HepG2 (cell line): ENCODE measurements around the gene GPR55. TPM values are rescaled to one million over a fixed set of nuclear protein-coding genes. Genes with fewer than 3 reads are reported as not detected.

ENCODE experiments used
- ARHGAP35 ChIP-seq: sonication (generic); formaldehyde crosslinking; IDR thresholded peaks from 2 replicates; pipeline ENCODE4 v1.9.0; 2022; ENCODE audit warnings: mild to moderate bottlenecking, inconsistent platforms, moderate library complexity, missing genetic modification reagents, borderline replicate concordance
- DPF2 ChIP-seq: sonication (generic); formaldehyde crosslinking; IDR thresholded peaks from 2 replicates; pipeline ENCODE4 v1.4.0; 2020; ENCODE audit warnings: mild to moderate bottlenecking, low read depth, missing genetic modification reagents, borderline replicate concordance
- GLI4 ChIP-seq: sonication (generic); formaldehyde crosslinking; IDR thresholded peaks from 2 replicates; pipeline ENCODE4 v1.5.1; 2020; ENCODE audit warnings: missing genetic modification reagents, mild to moderate bottlenecking, moderate library complexity, borderline replicate concordance
- HNRNPLL ChIP-seq: fragments of 200-400 bp; formaldehyde crosslinking; IDR thresholded peaks from 2 replicates; pipeline ENCODE4 v1.6.1; 2017; ENCODE audit warnings: mild to moderate bottlenecking, low read depth, low read length; ENCODE audit not compliant: poor library complexity, severe bottlenecking
- IKZF4 ChIP-seq: sonication (generic); formaldehyde crosslinking; IDR thresholded peaks from 2 replicates; pipeline ENCODE4 v1.5.1; 2020; ENCODE audit warnings: borderline replicate concordance, mild to moderate bottlenecking, low read depth, missing genetic modification reagents; ENCODE audit errors: not compliant biosample characterization
- KDM3A ChIP-seq: IDR thresholded peaks from 2 replicates; pipeline ENCODE4 v1.6.1; 2018; ENCODE audit warnings: low read depth, missing compliant biosample characterization
- KLF12 ChIP-seq: sonication (generic); formaldehyde crosslinking; IDR thresholded peaks from 2 replicates; pipeline ENCODE4 v1.4.0; 2020; ENCODE audit warnings: missing genetic modification reagents, borderline replicate concordance
- MTF1 ChIP-seq: sonication (generic); formaldehyde crosslinking; IDR thresholded peaks from 2 replicates; pipeline ENCODE4 v1.5.0; 2020; ENCODE audit warnings: missing genetic modification reagents
- NFATC3 ChIP-seq: sonication (generic); formaldehyde crosslinking; IDR thresholded peaks from 2 replicates; pipeline ENCODE4 v1.5.1; 2020; ENCODE audit warnings: mild to moderate bottlenecking, missing genetic modification reagents
- PBX2 ChIP-seq: IDR thresholded peaks from 2 replicates; pipeline ENCODE4 v1.6.1; 2016; ENCODE audit warnings: control low read depth
- PHF21A ChIP-seq: sonication (generic); formaldehyde crosslinking; IDR thresholded peaks from 2 replicates; pipeline ENCODE4 v1.5.0; 2020; ENCODE audit warnings: mild to moderate bottlenecking, missing genetic modification reagents
- REL ChIP-seq: sonication (generic); formaldehyde crosslinking; conservative IDR thresholded peaks from 2 replicates; pipeline ENCODE4 v1.8.0; 2022; ENCODE audit warnings: mild to moderate bottlenecking, missing genetic modification reagents, moderate library complexity
- RXRB ChIP-seq: IDR thresholded peaks from 2 replicates; pipeline ENCODE4 v1.6.1; 2016; ENCODE audit warnings: borderline replicate concordance, missing genetic modification reagents, missing compliant biosample characterization
- SRSF9 ChIP-seq: fragments of 200-400 bp; formaldehyde crosslinking; IDR thresholded peaks from 2 replicates; pipeline ENCODE4 v1.6.1; 2018; ENCODE audit warnings: borderline replicate concordance, mild to moderate bottlenecking, low read depth, low read length; ENCODE audit not compliant: insufficient read depth, poor library complexity, severe bottlenecking
- TAF1 ChIP-seq: sonication (generic); formaldehyde crosslinking; IDR thresholded peaks from 2 replicates; pipeline ENCODE4 v1.4.0; 2020; ENCODE audit warnings: missing genetic modification reagents
- YY1 ChIP-seq: IDR thresholded peaks from 2 replicates; pipeline ENCODE4 v1.6.1; 2011; ENCODE audit warnings: low read length, low read depth, moderate library complexity, mild to moderate bottlenecking; ENCODE audit not compliant: insufficient read depth, insufficient replicate concordance
- ZGPAT ChIP-seq: IDR thresholded peaks from 2 replicates; pipeline ENCODE4 v1.6.1; 2016; ENCODE audit warnings: mild to moderate bottlenecking
- ZNF275 ChIP-seq: sonication (generic); formaldehyde crosslinking; IDR thresholded peaks from 2 replicates; pipeline ENCODE4 v1.8.0; 2022; ENCODE audit warnings: missing genetic modification reagents, mild to moderate bottlenecking, inconsistent platforms, borderline replicate concordance
- ZNF3 ChIP-seq: IDR thresholded peaks from 2 replicates; pipeline ENCODE4 v1.7.0; 2017; ENCODE audit warnings: inconsistent platforms
- ZNF337 ChIP-seq: sonication (generic); formaldehyde crosslinking; IDR thresholded peaks from 2 replicates; pipeline ENCODE4 v1.5.1; 2020; ENCODE audit warnings: missing genetic modification reagents, low read depth, mild to moderate bottlenecking, borderline replicate concordance
- ZNF484 ChIP-seq: sonication (generic); formaldehyde crosslinking; IDR thresholded peaks from 2 replicates; pipeline ENCODE4 v1.5.1; 2020; ENCODE audit warnings: mild to moderate bottlenecking, low read depth, missing genetic modification reagents, borderline replicate concordance
- ZNF770 ChIP-seq: sonication (generic); formaldehyde crosslinking; IDR thresholded peaks from 2 replicates; pipeline ENCODE4 v1.5.0; 2020; ENCODE audit warnings: mild to moderate bottlenecking, missing genetic modification reagents
- ZNF891 ChIP-seq: sonication (generic); formaldehyde crosslinking; IDR thresholded peaks from 2 replicates; pipeline ENCODE4 v1.5.0; 2020; ENCODE audit warnings: mild to moderate bottlenecking, missing genetic modification reagents
- polyA plus RNA-seq, 8 experiments: library from polyadenylated mRNA; depleted of rRNA in 3 of 8; stranded (reverse) in 7 of 8; unstranded in 1 of 8; fragments of >200 nt; fragmentation: Illumina TruSeq in 4 of 8; extraction: Trizol in 4 of 8; gene quantifications; 2 replicates each; pipeline versions ENCODE4 v1.2.1 to v1.2.3, GENCODE V29; 2011 to 2016; ENCODE audit warnings: low read depth in 4 of 8, missing spikeins in 1 of 8, mixed read lengths in 1 of 8; ENCODE audit not compliant: insufficient read depth in 1 of 8
- total RNA-seq, 5 experiments: library from RNA; depleted of rRNA; stranded (reverse); fragments of >200 nt; fragmentation: Illumina TruSeq; extraction: Trizol; gene quantifications; 2 replicates each; pipeline ENCODE4 v1.2.3, GENCODE V29; 2016; ENCODE audit warnings: low read depth in 1 of 5

Gene GPR55
- total and polyA plus RNA-seq, 2 of the 13 experiments (the other 11 are each of a cell fraction or from before 2014, with no cell fraction given), result not detected

- TF ChIP-seq ZNF891 (CRISPR knock-in tag) (peak; percentile 47; the same call in 1 of the 2 replicates), DPF2 (0 out of 2 replicates have a peak, but pooled peaks have one; percentile 29), REL (CRISPR knock-in tag) (no peak; the same call in 1 of the 2 replicates), PHF21A (no peak), IKZF4 (CRISPR knock-in tag) (peak; percentile 81), ZNF484 (no peak), KDM3A (no peak), ZNF337 (CRISPR knock-in tag) (peak; percentile 2; the same call in 1 of the 2 replicates), SRSF9 (no peak), HNRNPLL (peak; percentile 39), ZNF275 (0 out of 2 replicates have a peak, but pooled peaks have one; percentile 81), YY1 (peak; percentile 52), ZNF770 (CRISPR knock-in tag) (peak; percentile 97), NFATC3 (CRISPR knock-in tag) (no peak), MTF1 (no peak), KLF12 (CRISPR knock-in tag) (0 out of 2 replicates have a peak, but pooled peaks have one; percentile 23), PBX2 (CRISPR knock-in tag) (no peak), ZNF3 (CRISPR knock-in tag) (peak; percentile 94), ARHGAP35 (no peak), GLI4 (CRISPR knock-in tag) (peak; percentile 81; the same call in 1 of the 2 replicates), TAF1 (CRISPR knock-in tag) (peak; percentile 85), RXRB (peak; percentile 42; the same call in 1 of the 2 replicates), ZGPAT (peak; percentile 69; the same call in 1 of the 2 replicates)
Measured at GRCh38 chr2:230864605-230865306, 60.3 kb downstream of the GPR55 start, which contains the start of gene ITM2C (continued).
